Endothelial cell of umbilical vein (primary cell): ENCODE measurements around the gene TMCC3.

ENCODE experiments used
- CTCF ChIP-seq, 2 donors: IDR thresholded peaks; 1 replicate in 1 of 2; 2 replicates in 1 of 2; pipeline ENCODE4 v1.5.1; 2011; ENCODE audit warnings: low read length in 2 of 2, mild to moderate bottlenecking in 2 of 2, moderate library complexity in 2 of 2, control low read depth in 1 of 2, inconsistent platforms in 1 of 2, low read depth in 1 of 2; ENCODE audit not compliant: insufficient read depth in 1 of 2; ENCODE audit errors: extremely low read depth in 1 of 2
- EZH2 ChIP-seq: IDR thresholded peaks from 2 replicates; pipeline ENCODE4 v1.6.1; 2012; ENCODE audit warnings: borderline replicate concordance, low read depth, mild to moderate bottlenecking, moderate library complexity, low read length, inconsistent platforms; ENCODE audit not compliant: severe bottlenecking
- FOS ChIP-seq: IDR thresholded peaks from 2 replicates; pipeline ENCODE4 v1.6.1; 2011; ENCODE audit warnings: mild to moderate bottlenecking, low read length, moderate library complexity, borderline replicate concordance; ENCODE audit not compliant: insufficient read depth
- POLR2A ChIP-seq: IDR thresholded peaks from 2 replicates; pipeline ENCODE4 v1.6.1; 2012; ENCODE audit warnings: low read depth, mild to moderate bottlenecking, control low read depth, low read length
- POLR2AphosphoS5 ChIP-seq: IDR thresholded peaks from 2 replicates; pipeline ENCODE4 v1.6.1; 2012; ENCODE audit warnings: low read depth, mild to moderate bottlenecking, control low read depth, low read length, moderate library complexity; ENCODE audit not compliant: insufficient read depth

- no peak for TF ChIP-seq CTCF (IDR thresholded peaks at IDR 0.05; ENCODE audit: extremely low read depth in 1 of 2, insufficient read depth in 1 of 2, low read depth in 1 of 2, low read length in 2 of 2)
- TF ChIP-seq POLR2AphosphoS5, result no peak
- TF ChIP-seq FOS, result no peak
- no peak for TF ChIP-seq POLR2A
- TF ChIP-seq EZH2, result no peak
These were observed 124.4 kb downstream of the TMCC3 start for GRCh38 chr12:94525951-94526350.
